K562 (cell line): ENCODE data around the gene SSBP2. TPM values are rescaled to one million over a fixed set of nuclear protein-coding genes. Genes with fewer than 3 reads are reported as not detected.

ENCODE experiments used
- CHCHD3 ChIP-seq: fragments of 250-450 bp; sonication (Bioruptor Pico); IDR thresholded peaks from 2 replicates; pipeline ENCODE4 v2.1.2; 2022; ENCODE audit warnings: mild to moderate bottlenecking
- IRF1 ChIP-seq: sonication (generic); formaldehyde crosslinking; IDR thresholded peaks from 2 replicates; pipeline ENCODE4 v1.8.0; 2022; ENCODE audit warnings: missing genetic modification reagents, mild to moderate bottlenecking, borderline replicate concordance
- NFIC ChIP-seq: fragments of 450-650 bp; IDR thresholded peaks from 2 replicates; pipeline ENCODE4 v1.6.1; 2017; ENCODE audit warnings: mild to moderate bottlenecking, inconsistent platforms
- PHF21A ChIP-seq: fragments of 450-650 bp; IDR thresholded peaks from 2 replicates; pipeline ENCODE4 v1.6.1; 2017; ENCODE audit warnings: low read depth, borderline replicate concordance
- PTRF ChIP-seq: fragments of 450-650 bp; IDR thresholded peaks from 2 replicates; pipeline ENCODE4 v1.6.1; 2016; ENCODE audit warnings: mild to moderate bottlenecking, missing genetic modification characterization, missing compliant biosample characterization
- TCF7L2 ChIP-seq: fragments of 150-350 bp; IDR thresholded peaks from 2 replicates; pipeline ENCODE4 v1.6.1; 2016; ENCODE audit warnings: low read depth, mild to moderate bottlenecking, low read length, moderate library complexity
- ZNF407 ChIP-seq: fragments of 450-650 bp; IDR thresholded peaks from 2 replicates; pipeline ENCODE4 v1.6.1; 2016; ENCODE audit warnings: low read depth
- polyA plus RNA-seq, 8 experiments: library from polyadenylated mRNA; depleted of rRNA in 4 of 8; stranded (reverse) in 5 of 8; unstranded in 3 of 8; fragments of >200 nt; fragmentation: Nextera tagmentation in 2 of 8; fragmentation: Illumina TruSeq in 1 of 8; extraction: Ambion mirVana in 2 of 8; extraction: Trizol in 1 of 8; gene quantifications; 2 replicates each; pipeline versions ENCODE4 v1.2.1 to v1.2.3, GENCODE V29; 2011 to 2014; ENCODE audit warnings: inconsistent platforms in 1 of 8, missing spikeins in 1 of 8
- total RNA-seq, 7 experiments: library from RNA; depleted of rRNA in 6 of 7; stranded (reverse); fragments of >200 nt in 6 of 7; fragmentation: Illumina TruSeq in 2 of 7; extraction: Trizol in 2 of 7; gene quantifications; 2 replicates each; pipeline versions ENCODE4 v1.2.1 to v1.2.3, GENCODE V29; 2011 to 2021; ENCODE audit warnings: low replicate concordance in 1 of 7

SSBP2 gene
- total and polyA plus RNA-seq, 9 of the 15 experiments (the other 6 are each of a cell fraction or from before 2014, with no cell fraction given): 22.3 to 133 (median 42.1) TPM

- TF ChIP-seq ZNF407: no peak
- no peak for TF ChIP-seq NFIC
- no peak for TF ChIP-seq PTRF (tag)
- TF ChIP-seq TCF7L2: no peak
- no peak for TF ChIP-seq IRF1 (CRISPR knock-in tag)
- TF ChIP-seq PHF21A: no peak
- TF ChIP-seq CHCHD3: no peak
Observed at GRCh38 chr5:81679885-81680284, 71.0 kb downstream of the SSBP2 start (continued).
